C4-2B (cell line): Measurements from ENCODE around the gene PNMA1.

Experiments
- CTCF ChIP-seq: fragments of 450-650 bp; conservative IDR thresholded peaks from 2 replicates; pipeline ENCODE4 v1.5.1; 2017; ENCODE audit warnings: mild to moderate bottlenecking
- ZFX ChIP-seq: fragments of 450-650 bp; IDR thresholded peaks from 2 replicates; pipeline ENCODE4 v1.6.1; 2017

GRCh38 chr14:73715707-73716106 lies 1.5 kb upstream of the PNMA1 start:
- TF ChIP-seq CTCF (no peak), ZFX (no peak)
